Suppressor macrophage treated with lipopolysaccharide for 1 hour (primary cell): ENCODE data around the gene SLC6A19.

Experiments
- DNase-seq, 3 donors: peaks; one replicate each; pipeline ENCODE4 v3.0.0-alpha.2; 2020 to 2022

The SLC6A19 gene

GRCh38 chr5:1180841-1181271, 20.5 kb upstream of the SLC6A19 start:
- DNase-seq: no peak

GRCh38 chr5:1181451-1182359, 19.7 kb upstream of the SLC6A19 start:
- no peak for DNase-seq

DNA sequence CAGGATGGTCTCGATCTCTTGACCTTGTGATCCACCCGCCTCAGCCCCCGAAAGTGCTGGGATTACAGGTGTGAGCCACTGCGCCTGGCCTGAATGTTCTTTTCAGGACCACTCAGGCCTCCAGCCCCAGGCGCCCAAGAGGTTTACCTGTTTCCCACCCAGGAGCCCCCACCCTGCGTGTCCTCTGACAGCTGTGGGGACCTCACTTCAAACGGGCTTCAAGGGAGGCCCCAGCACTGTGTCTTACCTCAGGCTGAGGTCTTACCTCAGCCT, 19.1 kb upstream of the SLC6A19 start:
- DNase-seq: no peak

DNA sequence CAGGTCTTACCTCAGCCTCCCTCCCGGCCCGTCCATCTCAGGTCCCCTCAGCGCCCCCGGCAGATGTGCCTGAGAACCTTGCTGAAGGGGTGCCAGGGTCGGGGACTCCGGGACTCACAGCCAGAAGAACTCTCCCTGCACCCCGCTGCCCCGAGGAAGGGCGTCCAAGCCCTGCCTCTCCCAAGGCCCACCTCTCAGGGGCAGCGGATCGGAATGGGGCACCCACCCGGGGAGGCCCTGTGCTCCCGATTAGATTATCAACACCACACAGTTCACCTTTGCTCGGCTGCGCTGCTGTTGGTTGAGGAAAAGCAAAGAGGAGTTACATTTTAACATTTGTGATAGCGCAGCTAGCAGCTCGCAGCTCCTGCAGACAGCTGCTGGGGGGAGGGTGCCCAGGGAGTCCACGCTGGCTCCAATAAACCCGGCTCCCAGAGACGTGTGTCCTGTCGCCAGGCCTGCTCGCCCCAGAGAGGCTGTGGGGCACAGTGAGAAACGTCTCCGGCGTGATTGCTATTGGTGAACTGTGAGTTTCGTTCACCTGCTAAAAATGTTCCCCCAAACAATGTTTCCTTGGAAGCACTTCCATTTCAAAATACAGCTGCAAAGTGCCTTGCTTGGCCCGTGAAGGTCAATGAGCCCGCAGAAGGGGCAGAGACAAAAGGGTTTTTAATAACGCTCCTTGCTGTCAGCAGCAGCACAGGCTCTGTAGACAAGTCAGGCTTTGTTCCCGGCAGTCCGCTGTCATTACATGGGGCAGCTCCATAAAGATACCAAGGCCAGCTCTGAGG, 18.6 kb upstream of the SLC6A19 start:
- no peak for DNase-seq

DNA sequence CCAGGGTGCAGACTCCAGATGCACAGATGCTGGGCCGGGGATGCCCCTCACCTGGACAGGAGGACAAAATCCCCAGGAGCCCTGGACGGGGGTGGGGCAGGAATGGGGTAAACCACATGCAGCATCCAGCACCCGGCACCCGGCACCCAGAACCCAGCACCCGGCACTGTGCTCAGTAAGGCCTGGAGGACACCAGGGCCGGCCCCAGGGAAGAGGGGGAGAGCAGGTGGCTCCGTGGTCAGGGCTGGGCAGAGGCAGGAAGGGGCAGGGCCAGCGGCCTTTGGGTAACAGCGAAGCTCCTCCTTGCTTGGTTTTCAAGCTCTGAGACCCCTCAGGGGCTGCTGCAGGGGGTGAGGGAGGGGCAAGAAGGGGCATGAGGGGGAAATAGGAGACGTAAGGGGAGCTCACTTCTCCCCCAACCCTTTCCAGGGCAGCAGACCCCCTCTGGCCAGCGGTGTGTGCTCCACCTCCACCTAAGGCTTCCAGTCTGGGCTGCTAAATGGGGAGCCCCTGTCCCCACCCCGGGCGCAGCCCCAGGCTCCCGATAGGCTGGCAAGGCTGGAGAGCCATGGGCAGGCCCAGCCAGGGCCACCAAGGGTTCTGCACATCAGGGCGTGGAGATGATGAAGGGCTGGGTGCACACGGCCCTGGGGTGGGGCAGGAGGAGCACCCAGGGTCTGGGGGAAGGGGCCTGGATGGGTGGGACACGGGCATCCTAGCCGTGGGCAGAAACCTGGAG, 17.8 kb upstream of the SLC6A19 start:
- DNase-seq: no peak

GRCh38 chr5:1184163-1184470, 17.3 kb upstream of the SLC6A19 start:
- DNase-seq: no peak

DNA sequence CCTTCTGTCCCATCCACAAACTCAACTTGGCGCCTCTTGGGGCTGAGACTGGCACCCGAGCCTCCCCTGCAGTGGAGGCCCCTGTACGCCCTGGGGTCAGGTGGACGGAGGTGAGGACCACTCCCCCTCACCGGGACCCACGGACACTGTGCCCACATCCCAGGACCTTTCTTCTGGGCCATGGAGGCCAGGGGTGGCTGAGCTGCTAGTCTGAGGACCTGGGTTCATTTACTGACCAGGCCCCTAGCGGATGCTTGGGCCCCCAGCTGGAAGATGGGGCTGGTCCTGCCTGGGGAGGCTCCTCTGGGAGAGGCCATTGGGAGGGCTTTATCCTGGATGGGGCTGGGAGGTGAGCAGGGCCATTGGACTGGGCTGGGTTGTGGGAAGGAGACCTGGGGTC, 16.9 kb upstream of the SLC6A19 start:
- no peak for DNase-seq

GRCh38 chr5:1185038-1185627, 16.3 kb upstream of the SLC6A19 start:
- no peak for DNase-seq

- DNase-seq: no peak
Observed at GRCh38 chr5:1185629-1186350, 15.6 kb upstream of the SLC6A19 start.

DNA sequence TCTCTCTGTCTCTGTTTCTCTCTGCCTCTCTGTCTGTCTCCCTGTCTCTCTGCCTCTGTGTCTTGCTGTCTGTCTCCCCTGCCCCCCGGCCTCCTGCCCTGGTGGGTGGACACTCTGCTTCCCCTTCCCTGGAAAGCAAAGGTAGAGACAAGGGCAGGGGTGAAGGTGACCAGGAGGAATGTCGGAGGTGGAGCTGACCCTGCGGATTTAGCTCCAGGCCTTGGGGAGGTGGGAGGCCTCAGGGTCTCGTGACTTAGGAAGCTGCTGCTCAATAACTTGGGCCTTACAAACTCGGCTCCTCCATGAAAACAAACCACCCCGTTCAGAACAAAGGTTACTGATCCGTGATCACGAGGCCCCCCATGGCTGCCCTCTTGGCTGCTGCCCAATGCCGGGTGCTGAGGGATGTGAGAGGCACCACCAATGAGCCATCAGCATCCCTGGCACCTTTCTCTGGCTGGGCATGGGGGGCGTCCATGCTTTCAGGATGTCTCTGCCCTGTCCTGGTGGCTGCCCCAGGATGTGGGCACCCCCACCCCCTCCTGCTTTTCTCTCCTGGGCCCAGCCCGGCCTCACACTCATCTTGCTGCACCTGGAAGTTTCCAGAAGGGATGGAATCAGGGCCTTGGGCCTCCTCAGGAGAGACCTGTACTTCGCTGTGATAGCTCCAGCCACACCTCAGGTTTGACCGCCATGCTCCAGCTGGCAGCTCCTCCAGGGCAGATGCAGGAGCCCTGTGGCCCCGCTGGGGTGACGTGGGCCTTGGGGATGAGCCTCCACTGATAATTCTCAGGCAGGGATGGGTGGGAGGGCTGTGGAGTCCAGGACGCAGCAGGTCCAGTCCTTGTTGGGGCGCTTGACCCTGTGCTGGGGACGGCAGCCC, 14.8 kb upstream of the SLC6A19 start:
- DNase-seq: no peak

- no peak for DNase-seq
Observed at GRCh38 chr5:1187234-1187949, 14.0 kb upstream of the SLC6A19 start.

GRCh38 chr5:1187950-1188334, 13.5 kb upstream of the SLC6A19 start:
- DNase-seq: no peak

DNA sequence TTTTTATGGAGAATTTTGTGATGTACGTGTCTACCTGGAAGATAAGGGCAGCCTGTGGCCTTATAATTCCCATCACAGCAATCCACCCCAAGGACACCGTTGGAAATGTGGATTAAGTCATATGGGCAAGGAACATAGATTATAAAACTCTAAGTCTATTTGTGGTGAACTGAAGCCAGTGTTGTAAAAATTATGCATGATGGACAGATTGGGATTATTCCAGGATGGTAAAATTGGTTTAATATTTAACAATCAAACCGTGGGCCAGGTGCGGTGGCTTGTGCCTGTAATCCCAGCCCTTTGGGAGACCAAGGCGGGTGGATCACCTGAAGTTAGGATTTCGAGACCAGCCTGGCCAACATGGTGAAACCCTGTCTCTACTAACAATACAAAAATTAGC, 12.9 kb upstream of the SLC6A19 start:
- DNase-seq: no peak

- DNase-seq: no peak
Observed at GRCh38 chr5:1189269-1189668, 12.1 kb upstream of the SLC6A19 start.

GRCh38 chr5:1190278-1190677, 11.1 kb upstream of the SLC6A19 start:
- no peak for DNase-seq

GRCh38 chr5:1190837-1191239, 10.6 kb upstream of the SLC6A19 start:
- DNase-seq: peak; percentile 41 to 64 (median 45)

GRCh38 chr5:1192971-1193590, 8.3 kb upstream of the SLC6A19 start:
- no peak for DNase-seq

GRCh38 chr5:1193591-1193985, 7.8 kb upstream of the SLC6A19 start:
- no peak for DNase-seq

DNA sequence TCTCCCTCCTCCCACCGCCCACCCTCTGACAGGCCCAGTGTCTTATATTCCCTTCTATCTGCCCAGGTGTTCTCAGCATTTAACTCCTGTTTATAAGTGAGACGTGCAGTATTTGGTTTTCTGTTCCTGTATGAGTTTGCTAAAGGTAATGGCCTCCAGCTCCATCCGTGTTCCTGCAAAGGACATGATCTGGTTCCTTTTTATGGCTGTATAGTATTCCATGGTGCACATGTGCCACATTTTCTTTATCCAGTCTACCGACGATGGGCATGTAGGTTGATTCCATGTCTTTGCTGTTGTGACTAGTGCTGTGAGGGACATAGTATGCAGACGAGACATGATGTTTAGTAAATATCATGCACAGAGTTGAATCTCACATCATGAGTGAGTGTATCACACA, 7.0 kb upstream of the SLC6A19 start:
- DNase-seq: no peak

GRCh38 chr5:1195439-1195838, 6.0 kb upstream of the SLC6A19 start:
- no peak for DNase-seq

DNA sequence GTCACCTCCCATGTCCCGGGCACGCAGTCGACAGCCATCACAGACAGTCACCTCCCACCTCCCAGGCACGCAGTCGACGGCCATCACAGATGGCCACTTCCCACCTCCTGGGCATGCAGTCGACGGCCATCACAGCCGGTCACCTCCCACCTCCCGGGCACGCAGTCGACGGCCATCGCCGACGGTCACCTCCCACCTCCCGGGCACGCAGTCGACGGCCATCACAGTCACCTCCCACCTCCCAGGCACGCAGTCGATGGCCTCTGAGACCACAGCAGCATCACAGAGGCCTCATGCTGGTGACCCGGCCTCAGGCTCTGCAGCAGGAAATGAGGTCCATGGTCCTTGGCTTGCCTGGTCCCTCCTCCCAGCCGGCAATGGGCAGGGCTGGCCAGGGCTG, 5.5 kb upstream of the SLC6A19 start:
- DNase-seq: no peak
